ENCODE measurements around the gene MTMR11.

The MTMR11 gene

GRCh38 chr1:149925345-149925744 lies 11.3 kb downstream of the MTMR11 start:
- no peak for ATAC-seq (ENCODE audit: insufficient read depth, low read depth)
- no peak for DNase-seq
- Histone ChIP-seq H3K79me2 (ENCODE audit: insufficient read depth, low read length) (peaks cover 33% of the 10 kb centered on the region), H3K36me3 (ENCODE audit: insufficient read depth, low read length) (peaks cover 53% of the 10 kb centered on the region), H3K4me2 (ENCODE audit: insufficient read depth, low read length) (peak overlapping the region; percentile 78; the same call in 1 of the 2 replicates), H3K9ac (ENCODE audit: low read depth, low read length) (no peak overlapping the region), H3K27ac (ENCODE audit: low read length) (no peak overlapping the region), H3K27me3 (ENCODE audit: insufficient read depth, low read length, poor library complexity) (no peaks in the 10 kb centered on the region), H3K9me3 (ENCODE audit: insufficient read depth, low read length, severe bottlenecking) (no peaks in the 10 kb centered on the region), H2AFZ (ENCODE audit: low read depth, low read length) (no peak overlapping the region), H4K20me1 (ENCODE audit: insufficient read depth, low read length) (peaks cover 26% of the 10 kb centered on the region), H3K4me1 (ENCODE audit: insufficient read depth, low read length) (peaks cover 37% of the 10 kb centered on the region), H3K4me3 (ENCODE audit: low read depth in 1 of 2, low read length in 2 of 2) (0 out of 4 replicates have a peak overlapping the region, but pooled peaks of 1 of the 2 experiments have one; percentile 94)
- no peak for TF ChIP-seq EZH2 (IDR thresholded peaks at IDR 0.05; ENCODE audit: borderline replicate concordance, low read depth, low read length, severe bottlenecking)
- TF ChIP-seq, protein P1, sequence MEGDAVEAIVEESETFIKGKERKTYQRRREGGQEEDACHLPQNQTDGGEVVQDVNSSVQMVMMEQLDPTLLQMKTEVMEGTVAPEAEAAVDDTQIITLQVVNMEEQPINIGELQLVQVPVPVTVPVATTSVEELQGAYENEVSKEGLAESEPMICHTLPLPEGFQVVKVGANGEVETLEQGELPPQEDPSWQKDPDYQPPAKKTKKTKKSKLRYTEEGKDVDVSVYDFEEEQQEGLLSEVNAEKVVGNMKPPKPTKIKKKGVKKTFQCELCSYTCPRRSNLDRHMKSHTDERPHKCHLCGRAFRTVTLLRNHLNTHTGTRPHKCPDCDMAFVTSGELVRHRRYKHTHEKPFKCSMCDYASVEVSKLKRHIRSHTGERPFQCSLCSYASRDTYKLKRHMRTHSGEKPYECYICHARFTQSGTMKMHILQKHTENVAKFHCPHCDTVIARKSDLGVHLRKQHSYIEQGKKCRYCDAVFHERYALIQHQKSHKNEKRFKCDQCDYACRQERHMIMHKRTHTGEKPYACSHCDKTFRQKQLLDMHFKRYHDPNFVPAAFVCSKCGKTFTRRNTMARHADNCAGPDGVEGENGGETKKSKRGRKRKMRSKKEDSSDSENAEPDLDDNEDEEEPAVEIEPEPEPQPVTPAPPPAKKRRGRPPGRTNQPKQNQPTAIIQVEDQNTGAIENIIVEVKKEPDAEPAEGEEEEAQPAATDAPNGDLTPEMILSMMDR (IDR thresholded peaks at IDR 0.05; ENCODE audit: borderline replicate concordance, extremely low read depth, low read length, poor library complexity, severe bottlenecking): no peak

DNA sequence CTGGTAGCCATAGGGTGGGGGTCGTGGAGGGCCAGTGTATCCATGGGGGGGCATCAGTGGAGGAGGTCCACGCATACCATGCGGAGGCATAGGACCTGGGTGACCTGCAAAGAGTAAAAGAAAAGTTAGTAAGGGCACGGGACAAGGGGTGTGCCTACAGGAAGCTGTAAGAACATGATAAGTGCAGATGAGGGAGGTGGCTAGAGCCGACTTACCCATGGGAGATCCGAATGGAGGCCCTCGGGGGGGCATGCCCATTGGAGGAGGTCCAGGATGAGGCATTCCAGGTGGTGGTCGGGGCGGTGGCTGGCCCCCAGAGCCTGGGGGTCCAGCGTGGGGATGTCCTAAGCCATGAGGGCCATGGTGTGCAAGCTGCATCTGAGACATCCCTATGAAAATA lies 13.1 kb downstream of the MTMR11 start:
- H4K20me1 ChIP-seq (ENCODE audit: insufficient read depth, low read length): peaks cover 26% of the 10 kb centered on the region

DNA sequence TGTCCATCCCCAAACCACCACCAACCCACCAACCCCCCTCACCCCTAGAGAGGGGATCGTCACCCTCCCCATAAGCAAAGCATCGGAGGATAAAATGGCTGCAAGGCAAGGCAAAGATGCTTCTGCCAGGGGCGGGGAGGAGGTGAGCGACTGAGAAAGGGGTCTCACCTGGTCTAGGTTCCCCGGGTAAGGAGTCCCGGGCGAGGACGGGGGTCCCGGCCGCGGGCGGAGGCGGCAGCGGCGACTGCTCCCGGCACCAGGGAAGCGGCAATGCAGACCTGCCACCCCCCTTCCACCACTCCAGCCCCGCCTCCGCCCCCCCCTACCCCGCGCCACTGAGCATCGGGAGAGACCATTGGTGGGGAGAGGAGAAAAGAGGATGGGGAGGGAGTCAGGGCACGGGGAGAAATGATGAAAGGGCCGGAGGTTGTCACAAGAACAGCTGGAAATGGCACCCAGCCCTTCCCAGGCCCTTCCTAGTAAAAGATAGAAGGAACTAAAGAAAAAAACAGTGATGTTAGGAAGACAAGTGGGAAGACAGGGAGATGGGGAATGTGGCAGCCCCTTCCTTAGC lies 19.0 kb downstream of the MTMR11 start, which contains the start of gene SV2A:
Gene SV2A, minus strand, starts transcription at position 274 of the 574 bp plus-strand sequence. CDS start 4,004 bp downstream, outside the sequence.
- Histone ChIP-seq H2AFZ (ENCODE audit: low read depth, low read length) (peak within 1 kb of the TSS; percentile 85), H3K79me2 (ENCODE audit: insufficient read depth, low read length) (peaks cover 34% of the 10 kb centered on the region), H3K4me1 (ENCODE audit: insufficient read depth, low read length) (peaks cover 39% of the 10 kb centered on the region), H3K4me2 (ENCODE audit: insufficient read depth, low read length) (peak within 1 kb of the TSS; percentile 74), H3K27ac (ENCODE audit: low read length) (peak within 1 kb of the TSS; percentile 82), H4K20me1 (ENCODE audit: insufficient read depth, low read length) (no peaks in the 10 kb centered on the region), H3K9ac (ENCODE audit: low read depth, low read length) (peak within 1 kb of the TSS; percentile 79), H3K27me3 (ENCODE audit: insufficient read depth, low read length, poor library complexity) (no peaks in the 10 kb centered on the region), H3K36me3 (ENCODE audit: insufficient read depth, low read length) (peaks cover 26% of the 10 kb centered on the region), H3K9me3 (ENCODE audit: insufficient read depth, low read length, severe bottlenecking) (no peaks in the 10 kb centered on the region), H3K4me3 (ENCODE audit: low read depth in 1 of 2, low read length in 2 of 2) (peak within 1 kb of the TSS; percentile 67 to 82)
- ATAC-seq (ENCODE audit: insufficient read depth, low read depth) (peak; percentile 93), DNase-seq (peak; percentile 84)
- TF ChIP-seq EZH2 (IDR thresholded peaks at IDR 0.05; ENCODE audit: borderline replicate concordance, low read depth, low read length, severe bottlenecking): no peak
- TF ChIP-seq, protein P1 (IDR thresholded peaks at IDR 0.05; ENCODE audit: borderline replicate concordance, extremely low read depth, low read length, poor library complexity, severe bottlenecking): no peak

More for the DNA sequence above, 13.1 kb downstream of the MTMR11 start:
- Histone ChIP-seq H3K9me3 (ENCODE audit: insufficient read depth, low read length, severe bottlenecking) (no peaks in the 10 kb centered on the region), H3K4me3 (ENCODE audit: low read depth in 1 of 2, low read length in 2 of 2) (no peak overlapping the region), H3K9ac (ENCODE audit: low read depth, low read length) (no peak overlapping the region), H3K27me3 (ENCODE audit: insufficient read depth, low read length, poor library complexity) (no peaks in the 10 kb centered on the region), H3K79me2 (ENCODE audit: insufficient read depth, low read length) (peaks cover 33% of the 10 kb centered on the region), H3K4me1 (ENCODE audit: insufficient read depth, low read length) (peaks cover 32% of the 10 kb centered on the region), H3K36me3 (ENCODE audit: insufficient read depth, low read length) (peaks cover 53% of the 10 kb centered on the region), H3K4me2 (ENCODE audit: insufficient read depth, low read length) (no peak overlapping the region), H3K27ac (ENCODE audit: low read length) (no peak overlapping the region), H2AFZ (ENCODE audit: low read depth, low read length) (no peak overlapping the region)
- DNase-seq (no peak), ATAC-seq (ENCODE audit: insufficient read depth, low read depth) (no peak)
- TF ChIP-seq EZH2 (IDR thresholded peaks at IDR 0.05; ENCODE audit: borderline replicate concordance, low read depth, low read length, severe bottlenecking): no peak
- TF ChIP-seq, protein P1 (IDR thresholded peaks at IDR 0.05; ENCODE audit: borderline replicate concordance, extremely low read depth, low read length, poor library complexity, severe bottlenecking): no peak

Measured in DND-41 (cell line).